SK-N-SH (cell line): ENCODE results near the gene WDR27.

Experiments used
- CHD2 ChIP-seq: fragments of 150-350 bp; IDR thresholded peaks from 2 replicates; pipeline ENCODE4 v1.6.1; 2018; ENCODE audit warnings: low read length; ENCODE audit not compliant: partially characterized antibody
- CTCF ChIP-seq: fragments of 200-600 bp; sonication (generic); IDR thresholded peaks from 2 replicates; pipeline ENCODE4 v1.6.1; 2017; ENCODE audit warnings: antibody characterized with exemption, mild to moderate bottlenecking, moderate library complexity
- POLR2AphosphoS5 ChIP-seq: IDR thresholded peaks from 2 replicates; pipeline ENCODE4 v1.6.1; 2012; ENCODE audit warnings: low read depth, low read length
- RCOR1 ChIP-seq: fragments of 150-350 bp; IDR thresholded peaks from 2 replicates; pipeline ENCODE4 v1.6.1; 2017; ENCODE audit warnings: antibody characterized with exemption, low read length
- TCF12 ChIP-seq: IDR thresholded peaks from 2 replicates; pipeline ENCODE4 v1.4.0; 2012

GRCh38 chr6:169510871-169511270, 191.0 kb downstream of the WDR27 start:
- TF ChIP-seq POLR2AphosphoS5 (no peak), CHD2 (no peak), TCF12 (no peak), RCOR1 (no peak), CTCF (no peak)
